Measurements from ENCODE around the gene FMN1.

GRCh38 chr15:32943711-32944110 lies 250.8 kb downstream of the FMN1 start:
- TF ChIP-seq CTCF (IDR thresholded peaks at IDR 0.05) (no peak), POLR2A (IDR thresholded peaks at IDR 0.05) (no peak)

Measured in esophagus squamous epithelium (tissue), 4 donors.